K562 (cell line): Measurements from ENCODE around the gene PRMT5. TPM values are rescaled to one million over a fixed set of nuclear protein-coding genes. Genes with fewer than 3 reads are reported as not detected.

Experiments used
- BCL6 ChIP-seq: fragments of 250-450 bp; sonication (Bioruptor Pico); IDR thresholded peaks from 2 replicates; pipeline ENCODE4 v1.4.0; 2020
- MYBL2 ChIP-seq, 2 experiments: fragments of 450-650 bp in 1 of 2; sonication (generic) in 1 of 2; formaldehyde crosslinking in 1 of 2; IDR thresholded peaks; 2 replicates each; pipeline versions ENCODE4 v1.6.1 to v1.8.1; 2017 to 2022; ENCODE audit warnings: borderline replicate concordance in 1 of 2, inconsistent platforms in 1 of 2, low read depth in 1 of 2, mild to moderate bottlenecking in 1 of 2, missing genetic modification reagents in 1 of 2, moderate library complexity in 1 of 2
- NR1H2 ChIP-seq: sonication (generic); formaldehyde crosslinking; IDR thresholded peaks from 2 replicates; pipeline ENCODE4 v1.4.0; 2020; ENCODE audit warnings: mild to moderate bottlenecking, missing genetic modification reagents
- PCBP1 ChIP-seq: fragments of 200-400 bp; formaldehyde crosslinking; IDR thresholded peaks from 2 replicates; pipeline ENCODE4 v1.6.1; 2018; ENCODE audit warnings: mild to moderate bottlenecking, low read depth, low read length; ENCODE audit not compliant: poor library complexity, severe bottlenecking
- PHTF2 ChIP-seq: fragments of 250-450 bp; sonication (Bioruptor Pico); IDR thresholded peaks from 2 replicates; pipeline ENCODE4 v1.5.0; 2021; ENCODE audit warnings: mild to moderate bottlenecking
- ZC3H4 ChIP-seq: sonication (generic); formaldehyde crosslinking; IDR thresholded peaks from 2 replicates; pipeline ENCODE4 v1.9.0; 2021; ENCODE audit warnings: missing genetic modification reagents, borderline replicate concordance
- polyA plus RNA-seq, 8 experiments: library from polyadenylated mRNA; depleted of rRNA in 4 of 8; stranded (reverse) in 5 of 8; unstranded in 3 of 8; fragments of >200 nt; fragmentation: Nextera tagmentation in 2 of 8; fragmentation: Illumina TruSeq in 1 of 8; extraction: Ambion mirVana in 2 of 8; extraction: Trizol in 1 of 8; gene quantifications; 2 replicates each; pipeline versions ENCODE4 v1.2.1 to v1.2.3, GENCODE V29; 2011 to 2014; ENCODE audit warnings: inconsistent platforms in 1 of 8, missing spikeins in 1 of 8
- total RNA-seq, 7 experiments: library from RNA; depleted of rRNA in 6 of 7; stranded (reverse); fragments of >200 nt in 6 of 7; fragmentation: Illumina TruSeq in 2 of 7; extraction: Trizol in 2 of 7; gene quantifications; 2 replicates each; pipeline versions ENCODE4 v1.2.1 to v1.2.3, GENCODE V29; 2011 to 2021; ENCODE audit warnings: low replicate concordance in 1 of 7
- TF ChIP-seq, protein P1 (sequence below): fragments of 450-650 bp; IDR thresholded peaks from 2 replicates; pipeline ENCODE4 v1.7.1; 2018; ENCODE audit warnings: mild to moderate bottlenecking, low read depth; ENCODE audit not compliant: partially characterized antibody
- TF ChIP-seq, protein P2 (sequence below): fragments of 450-650 bp; IDR thresholded peaks from 2 replicates; pipeline ENCODE4 v1.6.1; 2017; ENCODE audit warnings: antibody characterized with exemption, mild to moderate bottlenecking
- TF ChIP-seq, protein P3 (sequence below): fragments of 200-800 bp; sonication (Bioruptor generic); IDR thresholded peaks from 2 replicates; pipeline ENCODE4 v1.6.1; 2016; ENCODE audit warnings: missing genetic modification characterization, missing compliant biosample characterization

Gene PRMT5
- total and polyA plus RNA-seq, 9 of the 15 experiments (the other 6 are each of a cell fraction or from before 2014, with no cell fraction given): 114 to 552 (median 222) TPM

DNA sequence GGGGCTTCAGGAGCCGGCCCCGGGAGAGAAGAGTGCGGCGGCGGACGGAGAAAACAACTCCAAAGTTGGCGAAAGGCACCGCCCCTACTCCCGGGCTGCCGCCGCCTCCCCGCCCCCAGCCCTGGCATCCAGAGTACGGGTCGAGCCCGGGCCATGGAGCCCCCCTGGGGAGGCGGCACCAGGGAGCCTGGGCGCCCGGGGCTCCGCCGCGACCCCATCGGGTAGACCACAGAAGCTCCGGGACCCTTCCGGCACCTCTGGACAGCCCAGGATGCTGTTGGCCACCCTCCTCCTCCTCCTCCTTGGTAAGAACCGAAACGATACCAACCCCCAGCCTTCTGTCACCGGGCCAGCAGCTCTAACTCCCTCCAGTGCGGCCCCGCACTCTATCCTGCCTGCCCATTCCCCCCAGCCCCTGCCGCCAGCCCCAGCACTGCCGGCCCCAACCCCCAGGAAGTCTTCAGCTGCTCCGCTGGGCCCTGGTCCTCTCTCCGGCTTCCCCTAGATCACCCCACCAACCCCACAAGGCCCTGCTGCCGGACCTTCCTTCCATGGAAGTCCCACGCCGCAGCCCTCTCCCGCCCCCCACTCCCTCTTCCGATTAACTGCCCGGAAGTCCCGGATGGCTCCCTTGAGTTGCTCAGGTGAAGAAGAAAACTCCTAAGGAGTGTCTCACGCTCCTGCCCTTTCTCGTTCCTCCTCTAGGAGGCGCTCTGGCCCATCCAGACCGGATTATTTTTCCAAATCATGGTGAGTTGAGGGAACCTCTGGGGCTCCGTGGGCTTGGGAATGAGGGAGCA, 56.9 kb downstream of the PRMT5 start (continued):
- TF ChIP-seq, protein P1, sequence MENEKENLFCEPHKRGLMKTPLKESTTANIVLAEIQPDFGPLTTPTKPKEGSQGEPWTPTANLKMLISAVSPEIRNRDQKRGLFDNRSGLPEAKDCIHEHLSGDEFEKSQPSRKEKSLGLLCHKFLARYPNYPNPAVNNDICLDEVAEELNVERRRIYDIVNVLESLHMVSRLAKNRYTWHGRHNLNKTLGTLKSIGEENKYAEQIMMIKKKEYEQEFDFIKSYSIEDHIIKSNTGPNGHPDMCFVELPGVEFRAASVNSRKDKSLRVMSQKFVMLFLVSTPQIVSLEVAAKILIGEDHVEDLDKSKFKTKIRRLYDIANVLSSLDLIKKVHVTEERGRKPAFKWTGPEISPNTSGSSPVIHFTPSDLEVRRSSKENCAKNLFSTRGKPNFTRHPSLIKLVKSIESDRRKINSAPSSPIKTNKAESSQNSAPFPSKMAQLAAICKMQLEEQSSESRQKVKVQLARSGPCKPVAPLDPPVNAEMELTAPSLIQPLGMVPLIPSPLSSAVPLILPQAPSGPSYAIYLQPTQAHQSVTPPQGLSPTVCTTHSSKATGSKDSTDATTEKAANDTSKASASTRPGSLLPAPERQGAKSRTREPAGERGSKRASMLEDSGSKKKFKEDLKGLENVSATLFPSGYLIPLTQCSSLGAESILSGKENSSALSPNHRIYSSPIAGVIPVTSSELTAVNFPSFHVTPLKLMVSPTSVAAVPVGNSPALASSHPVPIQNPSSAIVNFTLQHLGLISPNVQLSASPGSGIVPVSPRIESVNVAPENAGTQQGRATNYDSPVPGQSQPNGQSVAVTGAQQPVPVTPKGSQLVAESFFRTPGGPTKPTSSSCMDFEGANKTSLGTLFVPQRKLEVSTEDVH: peak; percentile 10
- TF ChIP-seq, protein P2, sequence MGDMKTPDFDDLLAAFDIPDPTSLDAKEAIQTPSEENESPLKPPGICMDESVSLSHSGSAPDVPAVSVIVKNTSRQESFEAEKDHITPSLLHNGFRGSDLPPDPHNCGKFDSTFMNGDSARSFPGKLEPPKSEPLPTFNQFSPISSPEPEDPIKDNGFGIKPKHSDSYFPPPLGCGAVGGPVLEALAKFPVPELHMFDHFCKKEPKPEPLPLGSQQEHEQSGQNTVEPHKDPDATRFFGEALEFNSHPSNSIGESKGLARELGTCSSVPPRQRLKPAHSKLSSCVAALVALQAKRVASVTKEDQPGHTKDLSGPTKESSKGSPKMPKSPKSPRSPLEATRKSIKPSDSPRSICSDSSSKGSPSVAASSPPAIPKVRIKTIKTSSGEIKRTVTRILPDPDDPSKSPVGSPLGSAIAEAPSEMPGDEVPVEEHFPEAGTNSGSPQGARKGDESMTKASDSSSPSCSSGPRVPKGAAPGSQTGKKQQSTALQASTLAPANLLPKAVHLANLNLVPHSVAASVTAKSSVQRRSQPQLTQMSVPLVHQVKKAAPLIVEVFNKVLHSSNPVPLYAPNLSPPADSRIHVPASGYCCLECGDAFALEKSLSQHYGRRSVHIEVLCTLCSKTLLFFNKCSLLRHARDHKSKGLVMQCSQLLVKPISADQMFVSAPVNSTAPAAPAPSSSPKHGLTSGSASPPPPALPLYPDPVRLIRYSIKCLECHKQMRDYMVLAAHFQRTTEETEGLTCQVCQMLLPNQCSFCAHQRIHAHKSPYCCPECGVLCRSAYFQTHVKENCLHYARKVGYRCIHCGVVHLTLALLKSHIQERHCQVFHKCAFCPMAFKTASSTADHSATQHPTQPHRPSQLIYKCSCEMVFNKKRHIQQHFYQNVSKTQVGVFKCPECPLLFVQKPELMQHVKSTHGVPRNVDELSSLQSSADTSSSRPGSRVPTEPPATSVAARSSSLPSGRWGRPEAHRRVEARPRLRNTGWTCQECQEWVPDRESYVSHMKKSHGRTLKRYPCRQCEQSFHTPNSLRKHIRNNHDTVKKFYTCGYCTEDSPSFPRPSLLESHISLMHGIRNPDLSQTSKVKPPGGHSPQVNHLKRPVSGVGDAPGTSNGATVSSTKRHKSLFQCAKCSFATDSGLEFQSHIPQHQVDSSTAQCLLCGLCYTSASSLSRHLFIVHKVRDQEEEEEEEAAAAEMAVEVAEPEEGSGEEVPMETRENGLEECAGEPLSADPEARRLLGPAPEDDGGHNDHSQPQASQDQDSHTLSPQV: no peak; the same call in 1 of the 2 replicates
- no peak for TF ChIP-seq PCBP1
- TF ChIP-seq, protein P3, sequence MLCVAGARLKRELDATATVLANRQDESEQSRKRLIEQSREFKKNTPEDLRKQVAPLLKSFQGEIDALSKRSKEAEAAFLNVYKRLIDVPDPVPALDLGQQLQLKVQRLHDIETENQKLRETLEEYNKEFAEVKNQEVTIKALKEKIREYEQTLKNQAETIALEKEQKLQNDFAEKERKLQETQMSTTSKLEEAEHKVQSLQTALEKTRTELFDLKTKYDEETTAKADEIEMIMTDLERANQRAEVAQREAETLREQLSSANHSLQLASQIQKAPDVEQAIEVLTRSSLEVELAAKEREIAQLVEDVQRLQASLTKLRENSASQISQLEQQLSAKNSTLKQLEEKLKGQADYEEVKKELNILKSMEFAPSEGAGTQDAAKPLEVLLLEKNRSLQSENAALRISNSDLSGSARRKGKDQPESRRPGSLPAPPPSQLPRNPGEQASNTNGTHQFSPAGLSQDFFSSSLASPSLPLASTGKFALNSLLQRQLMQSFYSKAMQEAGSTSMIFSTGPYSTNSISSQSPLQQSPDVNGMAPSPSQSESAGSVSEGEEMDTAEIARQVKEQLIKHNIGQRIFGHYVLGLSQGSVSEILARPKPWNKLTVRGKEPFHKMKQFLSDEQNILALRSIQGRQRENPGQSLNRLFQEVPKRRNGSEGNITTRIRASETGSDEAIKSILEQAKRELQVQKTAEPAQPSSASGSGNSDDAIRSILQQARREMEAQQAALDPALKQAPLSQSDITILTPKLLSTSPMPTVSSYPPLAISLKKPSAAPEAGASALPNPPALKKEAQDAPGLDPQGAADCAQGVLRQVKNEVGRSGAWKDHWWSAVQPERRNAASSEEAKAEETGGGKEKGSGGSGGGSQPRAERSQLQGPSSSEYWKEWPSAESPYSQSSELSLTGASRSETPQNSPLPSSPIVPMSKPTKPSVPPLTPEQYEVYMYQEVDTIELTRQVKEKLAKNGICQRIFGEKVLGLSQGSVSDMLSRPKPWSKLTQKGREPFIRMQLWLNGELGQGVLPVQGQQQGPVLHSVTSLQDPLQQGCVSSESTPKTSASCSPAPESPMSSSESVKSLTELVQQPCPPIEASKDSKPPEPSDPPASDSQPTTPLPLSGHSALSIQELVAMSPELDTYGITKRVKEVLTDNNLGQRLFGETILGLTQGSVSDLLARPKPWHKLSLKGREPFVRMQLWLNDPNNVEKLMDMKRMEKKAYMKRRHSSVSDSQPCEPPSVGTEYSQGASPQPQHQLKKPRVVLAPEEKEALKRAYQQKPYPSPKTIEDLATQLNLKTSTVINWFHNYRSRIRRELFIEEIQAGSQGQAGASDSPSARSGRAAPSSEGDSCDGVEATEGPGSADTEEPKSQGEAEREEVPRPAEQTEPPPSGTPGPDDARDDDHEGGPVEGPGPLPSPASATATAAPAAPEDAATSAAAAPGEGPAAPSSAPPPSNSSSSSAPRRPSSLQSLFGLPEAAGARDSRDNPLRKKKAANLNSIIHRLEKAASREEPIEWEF (CRISPR knock-in tag): no peak
- no peak for TF ChIP-seq BCL6
- no peak for TF ChIP-seq ZC3H4 (CRISPR knock-in tag)
- TF ChIP-seq MYBL2 (IDR thresholded peaks at IDR 0.05; ENCODE audit: low read depth): no peak
- TF ChIP-seq MYBL2 (CRISPR knock-in tag; IDR thresholded peaks at IDR 0.05; ENCODE audit: borderline replicate concordance): no peak
- no peak for TF ChIP-seq PHTF2 (CRISPR knock-in tag)
- TF ChIP-seq NR1H2 (CRISPR knock-in tag): no peak
